ENCODE measurements around the gene MSRB1.

DNA sequence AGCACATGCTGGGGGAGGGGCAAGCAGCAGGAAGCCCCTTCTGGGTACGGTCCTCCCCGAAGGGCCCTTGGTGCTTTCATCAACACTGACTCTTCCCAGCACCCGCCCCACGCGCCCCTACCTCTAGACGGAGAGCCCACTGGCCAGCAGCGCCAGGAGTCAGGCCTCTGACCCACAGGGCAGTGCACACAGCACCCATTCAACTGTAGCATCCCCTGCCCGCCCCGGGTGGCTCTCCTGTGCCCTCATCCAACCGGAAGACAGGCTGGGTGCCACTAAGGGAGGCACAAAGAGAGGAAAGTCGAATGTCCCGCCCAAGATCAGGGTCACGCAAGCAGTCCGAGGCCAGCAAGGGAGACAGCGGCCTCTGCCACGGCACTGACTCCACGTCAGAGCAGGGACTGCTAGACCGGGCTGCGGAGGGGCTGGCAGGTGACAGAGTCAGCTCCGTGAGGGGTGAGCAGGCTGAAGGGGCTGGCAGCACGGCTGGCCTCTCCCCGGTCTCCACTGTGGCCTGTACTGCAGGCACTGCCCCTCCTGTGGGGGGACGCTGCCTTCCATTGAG, 9.8 kb downstream of the MSRB1 start:
- TF ChIP-seq, protein P1, sequence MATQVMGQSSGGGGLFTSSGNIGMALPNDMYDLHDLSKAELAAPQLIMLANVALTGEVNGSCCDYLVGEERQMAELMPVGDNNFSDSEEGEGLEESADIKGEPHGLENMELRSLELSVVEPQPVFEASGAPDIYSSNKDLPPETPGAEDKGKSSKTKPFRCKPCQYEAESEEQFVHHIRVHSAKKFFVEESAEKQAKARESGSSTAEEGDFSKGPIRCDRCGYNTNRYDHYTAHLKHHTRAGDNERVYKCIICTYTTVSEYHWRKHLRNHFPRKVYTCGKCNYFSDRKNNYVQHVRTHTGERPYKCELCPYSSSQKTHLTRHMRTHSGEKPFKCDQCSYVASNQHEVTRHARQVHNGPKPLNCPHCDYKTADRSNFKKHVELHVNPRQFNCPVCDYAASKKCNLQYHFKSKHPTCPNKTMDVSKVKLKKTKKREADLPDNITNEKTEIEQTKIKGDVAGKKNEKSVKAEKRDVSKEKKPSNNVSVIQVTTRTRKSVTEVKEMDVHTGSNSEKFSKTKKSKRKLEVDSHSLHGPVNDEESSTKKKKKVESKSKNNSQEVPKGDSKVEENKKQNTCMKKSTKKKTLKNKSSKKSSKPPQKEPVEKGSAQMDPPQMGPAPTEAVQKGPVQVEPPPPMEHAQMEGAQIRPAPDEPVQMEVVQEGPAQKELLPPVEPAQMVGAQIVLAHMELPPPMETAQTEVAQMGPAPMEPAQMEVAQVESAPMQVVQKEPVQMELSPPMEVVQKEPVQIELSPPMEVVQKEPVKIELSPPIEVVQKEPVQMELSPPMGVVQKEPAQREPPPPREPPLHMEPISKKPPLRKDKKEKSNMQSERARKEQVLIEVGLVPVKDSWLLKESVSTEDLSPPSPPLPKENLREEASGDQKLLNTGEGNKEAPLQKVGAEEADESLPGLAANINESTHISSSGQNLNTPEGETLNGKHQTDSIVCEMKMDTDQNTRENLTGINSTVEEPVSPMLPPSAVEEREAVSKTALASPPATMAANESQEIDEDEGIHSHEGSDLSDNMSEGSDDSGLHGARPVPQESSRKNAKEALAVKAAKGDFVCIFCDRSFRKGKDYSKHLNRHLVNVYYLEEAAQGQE (IDR thresholded peaks at IDR 0.05; ENCODE audit: low read depth), result no peak
- TF ChIP-seq FOXM1 (IDR thresholded peaks at IDR 0.05; ENCODE audit: borderline replicate concordance, low read depth) (no peak), EGR1 (IDR thresholded peaks at IDR 0.05) (no peak)

All from Ishikawa (cell line).